Measurements from ENCODE around the gene CNIH3. TPM values are rescaled to one million over a fixed set of nuclear protein-coding genes. Genes with fewer than 3 reads are reported as not detected.

CNIH3 gene
- total and polyA plus RNA-seq, 2 of the 4 experiments (the other 2 are of a cell fraction), result 2.0 to 2.9 TPM

DNA sequence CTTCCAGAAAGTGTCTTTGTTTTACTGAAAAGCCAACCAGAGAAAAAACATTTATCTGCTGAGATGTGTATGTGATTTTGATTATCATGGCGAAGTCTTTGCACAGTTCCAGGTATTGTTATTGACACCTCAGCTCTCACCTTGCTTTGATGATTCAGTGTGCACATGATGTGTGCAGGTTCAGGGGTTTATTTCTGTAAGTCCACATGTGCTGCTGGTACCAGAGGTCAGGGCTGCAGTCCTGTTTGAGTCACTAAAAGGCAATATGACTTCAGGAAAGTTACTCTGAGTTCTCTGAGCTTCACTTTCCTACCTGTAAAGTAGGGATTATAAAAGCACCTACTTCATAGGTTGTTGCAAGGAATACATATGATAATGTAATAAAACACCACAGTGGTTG is 97.1 kb downstream of the CNIH3 start:
- peaks cover 0 to 2% of the 10 kb centered on the region in 2 experiments; a peak in 1 of 4 replicates for H3K79me1 ChIP-seq (ENCODE audit: low read depth in 1 of 2, low read length in 2 of 2)
- no peak overlapping the region for H2AFZ ChIP-seq (replicated peaks; ENCODE audit: low read length, poor library complexity)
- ChIA-PET CTCF (interaction anchor here (0.7 kb wide), 1 partner anchor 199 kb away, joined by 3 read pairs; no protein-coding TSS in a partner anchor), POLR2A (ENCODE audit: unreplicated experiment) (no interaction called here)
- no peak overlapping the region for H3K56ac ChIP-seq (ENCODE audit: extremely low read depth, insufficient read depth, low read length)
- no peak overlapping the region for H3K27ac ChIP-seq (ENCODE audit: insufficient read depth, low read length)
- H3K14ac ChIP-seq (replicated peaks; ENCODE audit: low read depth, low read length), result no peak overlapping the region
- H2BK20ac ChIP-seq (ENCODE audit: low read depth, low read length), result no peak overlapping the region
- H3K23ac ChIP-seq (ENCODE audit: low read depth, low read length), result no peak overlapping the region
- no TSS peak for BruUV-seq (replicated peaks)
- no CpG with 5 or more reads among the region's 1 CpG for WGBS, 2 experiments (ENCODE audit: extremely low coverage in 2 of 2, insufficient read length in 1 of 2)
- H3K27me3 ChIP-seq (ENCODE audit: control insufficient read depth, insufficient read depth, low read length), result no peaks in the 10 kb centered on the region
- intact Hi-C loops (cut with micrococcal nuclease), result no loop called here
- no peak overlapping the region for H3K18ac ChIP-seq (ENCODE audit: low read depth, low read length)
- TF ChIP-seq MAZ (IDR thresholded peaks at IDR 0.05; ENCODE audit: borderline replicate concordance, low read depth, low read length) (no peak), SMC3 (IDR thresholded peaks at IDR 0.05; ENCODE audit: low read depth, low read length) (no peak), FOS (IDR thresholded peaks at IDR 0.05; ENCODE audit: low read depth, low read length) (no peak), CHD1 (IDR thresholded peaks at IDR 0.05; ENCODE audit: low read depth, low read length) (no peak), CEBPB (IDR thresholded peaks at IDR 0.05; ENCODE audit: low read depth, low read length) (no peak)
- TF ChIP-seq, protein P1, sequence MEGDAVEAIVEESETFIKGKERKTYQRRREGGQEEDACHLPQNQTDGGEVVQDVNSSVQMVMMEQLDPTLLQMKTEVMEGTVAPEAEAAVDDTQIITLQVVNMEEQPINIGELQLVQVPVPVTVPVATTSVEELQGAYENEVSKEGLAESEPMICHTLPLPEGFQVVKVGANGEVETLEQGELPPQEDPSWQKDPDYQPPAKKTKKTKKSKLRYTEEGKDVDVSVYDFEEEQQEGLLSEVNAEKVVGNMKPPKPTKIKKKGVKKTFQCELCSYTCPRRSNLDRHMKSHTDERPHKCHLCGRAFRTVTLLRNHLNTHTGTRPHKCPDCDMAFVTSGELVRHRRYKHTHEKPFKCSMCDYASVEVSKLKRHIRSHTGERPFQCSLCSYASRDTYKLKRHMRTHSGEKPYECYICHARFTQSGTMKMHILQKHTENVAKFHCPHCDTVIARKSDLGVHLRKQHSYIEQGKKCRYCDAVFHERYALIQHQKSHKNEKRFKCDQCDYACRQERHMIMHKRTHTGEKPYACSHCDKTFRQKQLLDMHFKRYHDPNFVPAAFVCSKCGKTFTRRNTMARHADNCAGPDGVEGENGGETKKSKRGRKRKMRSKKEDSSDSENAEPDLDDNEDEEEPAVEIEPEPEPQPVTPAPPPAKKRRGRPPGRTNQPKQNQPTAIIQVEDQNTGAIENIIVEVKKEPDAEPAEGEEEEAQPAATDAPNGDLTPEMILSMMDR (conservative IDR thresholded peaks at IDR 0.05; ENCODE audit: low read depth, low read length), result no peak
- TF ChIP-seq, protein P2, sequence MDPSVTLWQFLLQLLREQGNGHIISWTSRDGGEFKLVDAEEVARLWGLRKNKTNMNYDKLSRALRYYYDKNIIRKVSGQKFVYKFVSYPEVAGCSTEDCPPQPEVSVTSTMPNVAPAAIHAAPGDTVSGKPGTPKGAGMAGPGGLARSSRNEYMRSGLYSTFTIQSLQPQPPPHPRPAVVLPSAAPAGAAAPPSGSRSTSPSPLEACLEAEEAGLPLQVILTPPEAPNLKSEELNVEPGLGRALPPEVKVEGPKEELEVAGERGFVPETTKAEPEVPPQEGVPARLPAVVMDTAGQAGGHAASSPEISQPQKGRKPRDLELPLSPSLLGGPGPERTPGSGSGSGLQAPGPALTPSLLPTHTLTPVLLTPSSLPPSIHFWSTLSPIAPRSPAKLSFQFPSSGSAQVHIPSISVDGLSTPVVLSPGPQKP (IDR thresholded peaks at IDR 0.05; ENCODE audit: borderline replicate concordance, low read depth, low read length), result no peak
- no peak overlapping the region for H3K4me2 ChIP-seq (ENCODE audit: low read depth, low read length)
- H4K20me1 ChIP-seq (ENCODE audit: insufficient read depth, low read length), result no peaks in the 10 kb centered on the region
- H3K4ac ChIP-seq (ENCODE audit: low read depth, low read length), result no peak overlapping the region
- H2BK120ac ChIP-seq (ENCODE audit: low read depth, low read length), result no peak overlapping the region
- H3K36me3 ChIP-seq (ENCODE audit: control insufficient read depth, insufficient read depth, low read length), result no peaks in the 10 kb centered on the region
- H2AK5ac ChIP-seq (ENCODE audit: low read depth, low read length), result no peak overlapping the region
- H3K9me3 ChIP-seq (ENCODE audit: control insufficient read depth, insufficient read depth, low read length), result no peaks in the 10 kb centered on the region
- no peak overlapping the region for H4K91ac ChIP-seq (ENCODE audit: insufficient read depth, low read depth, low read length)
- H3K9me1 ChIP-seq (ENCODE audit: insufficient read depth, low read length), result peaks cover 4% of the 10 kb centered on the region; the same call in 1 of the 2 replicates
- DNase-seq (no peak), ATAC-seq (ENCODE audit: low read depth) (no peak)
- H2BK5ac ChIP-seq (ENCODE audit: low read depth, low read length, poor library complexity, severe bottlenecking), result no peak overlapping the region
- no peak overlapping the region for H4K8ac ChIP-seq (ENCODE audit: low read depth in 2 of 2, low read length in 2 of 2)
- H2BK15ac ChIP-seq (ENCODE audit: low read depth, low read length), result no peak overlapping the region
- dilution Hi-C loops (cut with HindIII; ENCODE audit: low sequenced_read_pairs, unreplicated experiment), result no loop called here
- H4K5ac ChIP-seq (ENCODE audit: low read depth, low read length), result no peak overlapping the region
- in situ Hi-C loops (cut with MboI; ENCODE audit: low sequenced_read_pairs), result no loop called here
- no peak overlapping the region for H2AK9ac ChIP-seq (replicated peaks; ENCODE audit: low read depth, low read length, poor library complexity)
- peaks cover 3% of the 10 kb centered on the region; the same call in 1 of the 2 replicates for H3K4me1 ChIP-seq (ENCODE audit: control insufficient read depth, insufficient read depth, low read length)
- no peak overlapping the region for H3K4me3 ChIP-seq (ENCODE audit: insufficient read depth, low read depth, low read length)
- H3K9ac ChIP-seq (ENCODE audit: low read depth, low read length), result no peak overlapping the region

Data from IMR-90 (cell line).